NCI-H1105 (cell line): ENCODE data around the gene AGXT2.

Experiments
- DNase-seq: peaks from one replicate; lab custom pipeline; 2025; lab: John Stamatoyannopoulos, UW

Gene AGXT2

GRCh38 chr5:35047785-35048404, at the start of gene AGXT2:
Gene AGXT2, minus strand, starts transcription at chr5:35047949. Its CDS starts 57 bp downstream, at chr5:35047892.
- no peak for DNase-seq

GRCh38 chr5:35096932-35097331, 49.2 kb upstream of the AGXT2 start:
- DNase-seq: no peak

GRCh38 chr5:35096216-35096615, 48.5 kb upstream of the AGXT2 start:
- no peak for DNase-seq

- no peak for DNase-seq
Observed at GRCh38 chr5:35095366-35095765, 47.6 kb upstream of the AGXT2 start.

- no peak for DNase-seq
Observed at GRCh38 chr5:35094948-35095347, 47.2 kb upstream of the AGXT2 start.

GRCh38 chr5:35092703-35093102, 45.0 kb upstream of the AGXT2 start:
- no peak for DNase-seq

- DNase-seq: no peak
Observed at GRCh38 chr5:35091704-35092103, 44.0 kb upstream of the AGXT2 start.

GRCh38 chr5:35089334-35090314, 41.9 kb upstream of the AGXT2 start:
- DNase-seq: peak; percentile 23

GRCh38 chr5:35087991-35088390, 40.2 kb upstream of the AGXT2 start:
- DNase-seq: no peak

- no peak for DNase-seq
Observed at GRCh38 chr5:35083150-35083549, 35.4 kb upstream of the AGXT2 start.

- DNase-seq: no peak
Observed at GRCh38 chr5:35082530-35082929, 34.8 kb upstream of the AGXT2 start.

GRCh38 chr5:35081134-35081533, 33.4 kb upstream of the AGXT2 start:
- DNase-seq: no peak

GRCh38 chr5:35073160-35073559, 25.4 kb upstream of the AGXT2 start:
- DNase-seq: no peak

- DNase-seq: no peak
Observed at GRCh38 chr5:35069188-35069587, 21.4 kb upstream of the AGXT2 start.

GRCh38 chr5:35067985-35068384, 20.2 kb upstream of the AGXT2 start:
- no peak for DNase-seq

GRCh38 chr5:35066260-35066795, 18.6 kb upstream of the AGXT2 start:
- DNase-seq: no peak

- DNase-seq: no peak
Observed at GRCh38 chr5:35063414-35063813, 15.7 kb upstream of the AGXT2 start.

GRCh38 chr5:35061211-35061770, 13.5 kb upstream of the AGXT2 start:
- DNase-seq: no peak

- no peak for DNase-seq
Observed at GRCh38 chr5:35060236-35060635, 12.5 kb upstream of the AGXT2 start.

- DNase-seq: no peak
Observed at GRCh38 chr5:35059251-35059650, 11.5 kb upstream of the AGXT2 start.

GRCh38 chr5:35058374-35058788, 10.6 kb upstream of the AGXT2 start:
- no peak for DNase-seq

GRCh38 chr5:35056686-35057085, 8.9 kb upstream of the AGXT2 start:
- DNase-seq: no peak

- DNase-seq: no peak
Observed at GRCh38 chr5:35052838-35053237, 5.1 kb upstream of the AGXT2 start.
